Measurements from ENCODE around the gene RNASE11. TPM values are rescaled to one million over a fixed set of nuclear protein-coding genes. Genes with fewer than 3 reads are reported as not detected.

The RNASE11 gene
- polyA plus RNA-seq, 1 of the 3 experiments (the other 2 are of a cell fraction): not detected

GRCh38 chr14:20623798-20624197, 36.0 kb upstream of the RNASE11 start:
- ChIA-PET CTCF (interaction anchor here (0.6 to 1.4 kb wide), 3 partner anchors 10 to 884 kb away, joined by 3 to 5 read pairs (median 3); no protein-coding TSS in a partner anchor), POLR2A (no interaction called here)
- Histone ChIP-seq H3K9ac (no peak overlapping the region), H3K4me1 (ENCODE audit: control insufficient read depth in 1 of 2, insufficient read depth in 2 of 2, low read depth in 1 of 2, low read length in 1 of 2) (peaks cover 0 to 2% of the 10 kb centered on the region in 2 experiments; a peak in 1 of 4 replicates), H3K36me3 (replicated peaks in 1 of 2; ENCODE audit: control insufficient read depth in 1 of 2, insufficient read depth in 2 of 2, low read length in 1 of 2) (no peaks in the 10 kb centered on the region), H3K4me3 (ENCODE audit: low read depth in 2 of 2, low read length in 1 of 2) (peak overlapping the region in 1 of 2 experiments; percentile 14; a peak in 1 of 4 replicates), H2AFZ (ENCODE audit: low read depth) (no peak overlapping the region), H3K4me2 (no peak overlapping the region; the same call in 1 of the 2 replicates), H3K27me3 (ENCODE audit: insufficient read depth) (peaks cover 15% of the 10 kb centered on the region; the same call in 1 of the 2 replicates), H3K9me2 (no peaks in the 10 kb centered on the region), H3K9me3 (no peaks in the 10 kb centered on the region), H3K79me2 (ENCODE audit: insufficient read depth) (no peaks in the 10 kb centered on the region), H3K27ac (ENCODE audit: low read depth in 2 of 2, low read length in 1 of 2) (no peak overlapping the region), H3F3A (replicated peaks; ENCODE audit: insufficient read depth) (peaks cover 13% of the 10 kb centered on the region), H4K20me1 (ENCODE audit: insufficient read depth) (0 out of 2 replicates have a peak, but pooled peaks cover 2% of the 10 kb centered on the region)
- TF ChIP-seq SMC3 (IDR thresholded peaks at IDR 0.05; ENCODE audit: low read depth, low read length) (no peak), TCF12 (IDR thresholded peaks at IDR 0.05) (no peak), RXRA (IDR thresholded peaks at IDR 0.05; ENCODE audit: borderline replicate concordance, low read depth) (no peak), NFIC (IDR thresholded peaks at IDR 0.05; ENCODE audit: borderline replicate concordance) (no peak)
- TF ChIP-seq, protein P1, sequence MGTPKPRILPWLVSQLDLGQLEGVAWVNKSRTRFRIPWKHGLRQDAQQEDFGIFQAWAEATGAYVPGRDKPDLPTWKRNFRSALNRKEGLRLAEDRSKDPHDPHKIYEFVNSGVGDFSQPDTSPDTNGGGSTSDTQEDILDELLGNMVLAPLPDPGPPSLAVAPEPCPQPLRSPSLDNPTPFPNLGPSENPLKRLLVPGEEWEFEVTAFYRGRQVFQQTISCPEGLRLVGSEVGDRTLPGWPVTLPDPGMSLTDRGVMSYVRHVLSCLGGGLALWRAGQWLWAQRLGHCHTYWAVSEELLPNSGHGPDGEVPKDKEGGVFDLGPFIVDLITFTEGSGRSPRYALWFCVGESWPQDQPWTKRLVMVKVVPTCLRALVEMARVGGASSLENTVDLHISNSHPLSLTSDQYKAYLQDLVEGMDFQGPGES (IDR thresholded peaks at IDR 0.05; ENCODE audit: low read depth, low read length): no peak
- DNase-seq: no peak
- 22% methylated on average over 15 of the region's 15 CpGs for WGBS (ENCODE audit: low lambda C conversion rate)

GRCh38 chr14:20622816-20623291, 35.1 kb upstream of the RNASE11 start:
- no peaks in the 10 kb centered on the region for H3K9me2 ChIP-seq
- no peak overlapping the region for H3K4me3 ChIP-seq (ENCODE audit: low read depth in 2 of 2, low read length in 1 of 2)
- no peak overlapping the region for H3K27ac ChIP-seq (ENCODE audit: low read depth in 2 of 2, low read length in 1 of 2)
- H3K79me2 ChIP-seq (ENCODE audit: insufficient read depth): no peaks in the 10 kb centered on the region
- no peaks in the 10 kb centered on the region for H3K9me3 ChIP-seq
- WGBS (ENCODE audit: low lambda C conversion rate): 44% methylated on average over 24 of the region's 29 CpGs
- H3K4me1 ChIP-seq (ENCODE audit: control insufficient read depth in 1 of 2, insufficient read depth in 2 of 2, low read depth in 1 of 2, low read length in 1 of 2): peaks cover 0 to 2% of the 10 kb centered on the region in 2 experiments; a peak in 1 of 4 replicates
- DNase-seq: no peak
- no peaks in the 10 kb centered on the region for H3K36me3 ChIP-seq (replicated peaks in 1 of 2; ENCODE audit: control insufficient read depth in 1 of 2, insufficient read depth in 2 of 2, low read length in 1 of 2)
- ChIA-PET CTCF (interaction anchor here (0.8 to 1.4 kb wide), 5 partner anchors 9 to 68 kb away, joined by 3 to 5 read pairs (median 3); no protein-coding TSS in a partner anchor), POLR2A (no interaction called here)
- no peak overlapping the region for H3K4me2 ChIP-seq
- peaks cover 6% of the 10 kb centered on the region; the same call in 1 of the 2 replicates for H3K27me3 ChIP-seq (ENCODE audit: insufficient read depth)
- peaks cover 13% of the 10 kb centered on the region for H3F3A ChIP-seq (replicated peaks; ENCODE audit: insufficient read depth)
- no peak overlapping the region for H3K9ac ChIP-seq
- H4K20me1 ChIP-seq (ENCODE audit: insufficient read depth): 0 out of 2 replicates have a peak, but pooled peaks cover 2% of the 10 kb centered on the region
- no peak overlapping the region for H2AFZ ChIP-seq (ENCODE audit: low read depth)
- TF ChIP-seq TEAD4 (IDR thresholded peaks at IDR 0.05; ENCODE audit: borderline replicate concordance, insufficient read depth) (no peak), SMC3 (IDR thresholded peaks at IDR 0.05; ENCODE audit: low read depth, low read length) (no peak), RAD21 (IDR thresholded peaks at IDR 0.05; ENCODE audit: low read length) (no peak), NRF1 (IDR thresholded peaks at IDR 0.05; ENCODE audit: low read depth, low read length) (no peak), CHD2 (IDR thresholded peaks at IDR 0.05; ENCODE audit: low read length, partially characterized antibody) (no peak), JUND (IDR thresholded peaks at IDR 0.05) (no peak), EZH2phosphoT487 (IDR thresholded peaks at IDR 0.05; ENCODE audit: borderline replicate concordance, low read depth) (no peak), MEF2A (IDR thresholded peaks at IDR 0.05; ENCODE audit: borderline replicate concordance, low read depth) (no peak), FOXM1 (IDR thresholded peaks at IDR 0.05; ENCODE audit: low read depth) (no peak), CTCF (IDR thresholded peaks at IDR 0.05) (no peak), POLR2AphosphoS5 (IDR thresholded peaks at IDR 0.05; ENCODE audit: low read depth, low read length) (no peak), USF2 (IDR thresholded peaks at IDR 0.05; ENCODE audit: borderline replicate concordance, low read depth, low read length) (no peak), FOSL2 (IDR thresholded peaks at IDR 0.05; ENCODE audit: borderline replicate concordance, low read depth) (no peak)
- TF ChIP-seq, protein P1 (IDR thresholded peaks at IDR 0.05; ENCODE audit: low read depth, low read length): no peak
- TF ChIP-seq, protein P2, sequence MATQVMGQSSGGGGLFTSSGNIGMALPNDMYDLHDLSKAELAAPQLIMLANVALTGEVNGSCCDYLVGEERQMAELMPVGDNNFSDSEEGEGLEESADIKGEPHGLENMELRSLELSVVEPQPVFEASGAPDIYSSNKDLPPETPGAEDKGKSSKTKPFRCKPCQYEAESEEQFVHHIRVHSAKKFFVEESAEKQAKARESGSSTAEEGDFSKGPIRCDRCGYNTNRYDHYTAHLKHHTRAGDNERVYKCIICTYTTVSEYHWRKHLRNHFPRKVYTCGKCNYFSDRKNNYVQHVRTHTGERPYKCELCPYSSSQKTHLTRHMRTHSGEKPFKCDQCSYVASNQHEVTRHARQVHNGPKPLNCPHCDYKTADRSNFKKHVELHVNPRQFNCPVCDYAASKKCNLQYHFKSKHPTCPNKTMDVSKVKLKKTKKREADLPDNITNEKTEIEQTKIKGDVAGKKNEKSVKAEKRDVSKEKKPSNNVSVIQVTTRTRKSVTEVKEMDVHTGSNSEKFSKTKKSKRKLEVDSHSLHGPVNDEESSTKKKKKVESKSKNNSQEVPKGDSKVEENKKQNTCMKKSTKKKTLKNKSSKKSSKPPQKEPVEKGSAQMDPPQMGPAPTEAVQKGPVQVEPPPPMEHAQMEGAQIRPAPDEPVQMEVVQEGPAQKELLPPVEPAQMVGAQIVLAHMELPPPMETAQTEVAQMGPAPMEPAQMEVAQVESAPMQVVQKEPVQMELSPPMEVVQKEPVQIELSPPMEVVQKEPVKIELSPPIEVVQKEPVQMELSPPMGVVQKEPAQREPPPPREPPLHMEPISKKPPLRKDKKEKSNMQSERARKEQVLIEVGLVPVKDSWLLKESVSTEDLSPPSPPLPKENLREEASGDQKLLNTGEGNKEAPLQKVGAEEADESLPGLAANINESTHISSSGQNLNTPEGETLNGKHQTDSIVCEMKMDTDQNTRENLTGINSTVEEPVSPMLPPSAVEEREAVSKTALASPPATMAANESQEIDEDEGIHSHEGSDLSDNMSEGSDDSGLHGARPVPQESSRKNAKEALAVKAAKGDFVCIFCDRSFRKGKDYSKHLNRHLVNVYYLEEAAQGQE (IDR thresholded peaks at IDR 0.05; ENCODE audit: low read depth, low read length): no peak

Measured in SK-N-SH (cell line).